Right lobe of liver (tissue), 4 donors: ENCODE results near the gene SF3B3.

Experiments
- CTCF ChIP-seq, 4 donors: fragments of 200-600 bp in 3 of 4; fragments of 450-650 bp in 1 of 4; IDR thresholded peaks; one replicate each; pipeline versions ENCODE4 v1.5.1 to v1.8.0; 2016 to 2022; ENCODE audit warnings: antibody characterized with exemption in 4 of 4, mild to moderate bottlenecking in 2 of 4
- POLR2A ChIP-seq: fragments of 450-650 bp; IDR thresholded peaks from one replicate; pipeline ENCODE4 v1.6.1; 2017; ENCODE audit warnings: antibody characterized with exemption, mild to moderate bottlenecking
- donor health status: DM: no; HTN: no; CAD: no.
- donor health status: DM: no; HTN: no; CAD: no.
- donor health status: DM: no; HTN: yes; CAD: no.

DNA sequence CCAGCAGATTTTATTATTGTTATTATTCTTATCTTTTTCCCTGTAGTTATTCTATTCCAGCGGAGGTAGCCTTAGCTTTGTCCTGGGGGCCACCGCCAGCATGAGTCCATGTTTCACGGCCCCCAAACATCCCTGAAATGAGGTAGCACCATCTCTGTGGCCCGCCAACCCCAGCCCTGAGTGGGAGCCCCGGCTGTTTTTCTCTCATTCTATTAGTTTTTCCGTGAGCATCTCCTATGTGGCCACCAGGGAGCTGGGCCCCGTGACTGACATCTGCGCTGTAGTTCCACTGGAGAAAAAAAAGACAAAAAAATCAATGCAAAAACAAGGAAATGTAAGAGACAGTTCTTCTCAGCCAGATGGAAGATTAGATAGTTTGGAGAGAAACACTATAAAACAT, 79.2 kb downstream of the SF3B3 start:
- no peak for TF ChIP-seq CTCF (IDR thresholded peaks at IDR 0.05)
- TF ChIP-seq POLR2A: no peak
